SIG-M5 (cell line): ENCODE measurements around the gene BTBD9.
A peak's percentile ranks its signal among the peaks of the same experiment; 100 is the strongest.

Source experiments
- DNase-seq: peaks from one replicate; lab custom pipeline; 2025; lab: John Stamatoyannopoulos, UW

BTBD9 gene

GRCh38 chr6:38554700-38555413 lies 84.9 kb downstream of the BTBD9 start:
- no peak for DNase-seq

GRCh38 chr6:38554014-38554413 lies 85.7 kb downstream of the BTBD9 start:
- no peak for DNase-seq

GRCh38 chr6:38552121-38552520 lies 87.6 kb downstream of the BTBD9 start:
- DNase-seq: peak; percentile 89

GRCh38 chr6:38549795-38550194 lies 89.9 kb downstream of the BTBD9 start:
- no peak for DNase-seq

GRCh38 chr6:38549180-38549579 lies 90.5 kb downstream of the BTBD9 start:
- no peak for DNase-seq

- no peak for DNase-seq
Observed at GRCh38 chr6:38543022-38543421, 96.7 kb downstream of the BTBD9 start.

GRCh38 chr6:38542031-38542430 lies 97.7 kb downstream of the BTBD9 start:
- DNase-seq: no peak

- DNase-seq: no peak
Observed at GRCh38 chr6:38533064-38533463, 106.7 kb downstream of the BTBD9 start.

GRCh38 chr6:38531134-38531533 lies 108.6 kb downstream of the BTBD9 start:
- no peak for DNase-seq

GRCh38 chr6:38528196-38528965 lies 111.3 kb downstream of the BTBD9 start:
- DNase-seq: no peak

- DNase-seq: no peak
Observed at GRCh38 chr6:38527371-38527770, 112.4 kb downstream of the BTBD9 start.

GRCh38 chr6:38525888-38526287 lies 113.8 kb downstream of the BTBD9 start:
- DNase-seq: no peak

GRCh38 chr6:38524436-38525145 lies 115.1 kb downstream of the BTBD9 start:
- DNase-seq: no peak

GRCh38 chr6:38522322-38522721 lies 117.4 kb downstream of the BTBD9 start:
- no peak for DNase-seq

GRCh38 chr6:38518511-38519304 lies 121.0 kb downstream of the BTBD9 start:
- no peak for DNase-seq

GRCh38 chr6:38517005-38517404 lies 122.7 kb downstream of the BTBD9 start:
- DNase-seq: no peak

- DNase-seq: no peak
Observed at GRCh38 chr6:38514399-38514798, 125.3 kb downstream of the BTBD9 start.

GRCh38 chr6:38512211-38512610 lies 127.5 kb downstream of the BTBD9 start:
- no peak for DNase-seq

- DNase-seq: no peak
Observed at GRCh38 chr6:38510205-38510604, 129.5 kb downstream of the BTBD9 start.

GRCh38 chr6:38509713-38510112 lies 130.0 kb downstream of the BTBD9 start:
- no peak for DNase-seq

GRCh38 chr6:38508894-38509293 lies 130.8 kb downstream of the BTBD9 start:
- no peak for DNase-seq

- DNase-seq: no peak
Observed at GRCh38 chr6:38508286-38508685, 131.4 kb downstream of the BTBD9 start.
